Stimulated activated CD4-positive, alpha-beta T cell treated with anti-CD3 and anti-CD28 coated beads, Interleukin-2, amount 100 ng/mL, for 48 hours (primary cell): ENCODE measurements around the gene ADCY3.

ENCODE experiments used
- DNase-seq, 2 donors: peaks; one replicate each; pipeline ENCODE4 v3.0.0-alpha.2; 2020

ADCY3 gene

DNA sequence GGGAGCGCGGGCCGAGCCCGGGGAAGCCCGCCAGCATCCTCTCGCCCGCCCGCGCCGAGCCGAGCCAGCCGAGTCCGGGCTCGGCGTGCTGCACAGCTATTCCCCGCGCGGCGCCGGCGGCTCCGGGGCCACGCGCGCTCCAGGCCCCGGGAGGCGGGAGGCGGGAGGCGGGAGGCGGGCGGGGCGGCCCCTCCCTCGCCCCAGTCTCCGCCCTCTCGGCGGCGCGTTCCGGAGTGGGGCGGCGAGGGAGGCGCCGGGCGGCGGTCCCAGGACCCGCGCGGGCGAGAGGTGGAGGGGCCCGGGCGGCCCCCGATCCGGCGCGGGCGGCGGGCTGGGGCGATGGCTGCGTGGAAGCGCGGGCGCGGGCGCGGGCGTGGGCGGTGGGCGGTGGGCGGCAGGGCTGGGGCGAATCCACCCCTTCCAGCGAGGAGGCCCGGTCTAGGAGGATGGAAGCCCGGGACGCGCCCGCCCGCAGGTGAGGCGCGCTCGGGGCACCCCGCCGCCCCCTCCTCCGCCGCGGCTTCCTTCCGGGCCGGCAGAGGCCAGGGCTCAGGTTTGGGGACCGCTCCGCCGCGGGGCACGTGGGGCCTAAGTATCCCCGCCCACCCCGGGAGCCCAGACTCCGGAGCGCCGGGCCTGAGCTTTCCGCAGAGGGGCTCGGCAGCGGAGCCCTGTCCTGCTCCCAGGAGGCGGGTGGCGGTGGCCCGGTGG, at the start of gene ADCY3:
Gene ADCY3, minus strand, starts transcription at position 140 of the 711 bp plus-strand sequence. CDS start 1,250 bp downstream, outside the sequence.
- DNase-seq = peak; percentile 42 to 56

DNA sequence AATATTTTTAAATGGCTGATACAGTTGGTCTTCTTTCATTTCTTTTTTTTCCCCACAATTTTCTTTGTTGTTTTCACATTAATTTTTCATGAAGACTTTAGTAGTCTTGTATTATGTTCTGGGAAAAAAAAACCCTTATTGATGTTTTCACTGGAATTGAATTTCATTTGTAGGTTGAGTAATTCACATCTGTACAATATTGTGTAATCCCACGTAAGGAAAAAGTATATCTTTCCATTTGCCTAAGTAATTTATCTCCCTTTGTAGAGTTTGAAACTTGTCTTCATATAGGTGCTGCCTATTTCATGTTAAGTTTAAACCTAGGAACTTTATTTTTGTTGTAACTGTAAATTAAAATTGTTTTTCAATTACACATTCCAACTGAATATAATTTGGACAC, 49.7 kb upstream of the ADCY3 start:
- no peak for DNase-seq

DNA sequence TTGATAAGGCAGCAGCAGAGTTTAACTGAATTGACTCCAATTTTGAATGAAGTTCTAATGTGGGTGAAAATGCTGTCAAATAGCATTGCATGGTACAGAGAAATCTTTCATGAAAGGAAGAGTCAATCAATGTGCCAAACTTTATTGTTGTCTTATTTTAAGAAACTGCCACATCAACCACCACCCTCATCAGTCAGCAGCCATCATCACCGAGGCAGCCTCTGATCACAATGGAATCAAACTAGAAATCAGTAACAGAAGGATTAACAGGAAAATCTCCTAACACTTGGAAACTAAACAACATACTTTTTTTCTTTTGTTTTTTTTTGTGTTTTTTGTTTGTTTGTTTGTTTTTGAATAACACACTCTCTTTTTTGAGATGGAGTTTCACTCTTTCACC, 41.9 kb upstream of the ADCY3 start:
- no peak for DNase-seq

DNA sequence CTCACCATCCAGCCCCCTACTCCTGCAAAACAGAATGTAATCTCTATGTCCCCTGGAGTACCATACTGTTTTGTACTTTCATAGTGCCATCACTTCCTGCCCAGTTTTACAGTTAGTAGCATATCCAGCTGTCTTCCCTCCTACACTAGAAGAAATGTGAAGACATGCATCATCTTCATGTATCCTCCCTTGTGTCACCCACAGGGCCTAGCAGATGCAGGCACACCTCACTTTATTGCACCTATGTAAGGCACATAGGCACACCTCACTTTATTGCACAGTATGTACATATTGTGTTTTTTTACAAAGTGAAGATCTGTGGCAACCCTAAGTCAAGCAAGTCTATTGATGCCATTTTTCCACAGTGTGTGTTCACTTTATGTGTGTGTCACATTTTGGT, 39.7 kb upstream of the ADCY3 start:
- DNase-seq = no peak

GRCh38 chr2:24958411-24958935, 38.4 kb upstream of the ADCY3 start:
- no peak for DNase-seq

GRCh38 chr2:24957976-24958375, 37.9 kb upstream of the ADCY3 start:
- no peak for DNase-seq

DNA sequence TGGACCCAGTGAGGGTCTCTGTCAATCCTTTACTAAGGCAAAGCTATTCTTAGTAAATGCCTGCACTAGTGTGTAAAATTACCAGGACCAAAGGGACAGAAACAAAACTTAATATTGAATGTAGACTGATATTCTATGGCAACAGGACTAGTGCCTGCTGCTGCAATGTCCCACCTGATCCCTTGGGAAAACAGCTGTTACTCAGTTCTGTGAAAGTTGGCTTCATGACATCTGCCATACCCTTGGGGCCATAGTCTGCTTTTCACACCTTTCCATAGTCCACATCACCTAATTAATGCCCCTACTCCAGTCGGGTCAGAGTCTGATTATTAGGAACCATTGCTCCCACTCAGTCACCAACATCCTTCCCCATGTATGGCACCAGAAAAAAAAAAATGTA, 37.2 kb upstream of the ADCY3 start:
- no peak for DNase-seq

DNA sequence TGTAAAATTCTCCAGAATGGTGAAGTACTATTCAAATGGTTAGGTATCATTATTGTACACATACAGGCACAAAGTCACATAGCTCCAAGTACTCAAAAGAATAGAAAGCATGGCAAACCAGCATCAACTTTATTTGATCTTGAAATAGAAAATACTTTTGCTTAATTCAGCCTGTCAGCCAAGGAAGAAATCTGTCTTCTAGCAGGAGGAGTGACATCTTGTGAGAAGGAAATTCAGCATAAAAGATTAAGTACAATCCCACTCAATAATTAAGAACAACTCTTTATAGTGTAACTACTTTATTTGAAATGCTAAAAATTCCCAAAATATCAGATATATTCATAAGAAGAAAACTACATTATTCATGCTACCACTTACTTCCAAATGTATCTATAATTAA, 35.9 kb upstream of the ADCY3 start:
- no peak for DNase-seq

DNA sequence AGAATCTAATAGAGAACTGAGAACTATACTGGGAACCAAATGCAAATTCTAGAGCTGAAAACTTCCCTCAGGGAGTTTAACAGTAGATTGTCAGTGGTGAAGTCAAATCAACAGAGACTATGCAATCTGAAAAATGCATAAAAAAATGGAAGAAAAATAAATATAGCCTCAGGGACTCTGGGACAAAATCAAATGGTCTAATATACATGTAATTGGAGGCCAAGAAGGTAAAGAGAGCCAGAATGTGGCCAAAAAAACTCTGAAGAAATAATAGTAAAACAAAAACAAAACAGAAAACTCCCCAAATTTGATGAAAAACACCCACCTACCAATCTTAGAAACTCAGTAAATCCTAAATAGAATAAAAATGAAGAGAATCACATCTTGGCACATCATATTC, 35.2 kb upstream of the ADCY3 start:
- no peak for DNase-seq

GRCh38 chr2:24950102-24950501, 30.1 kb upstream of the ADCY3 start:
- DNase-seq = no peak

GRCh38 chr2:24948506-24948905, 28.5 kb upstream of the ADCY3 start:
- DNase-seq = no peak

DNA sequence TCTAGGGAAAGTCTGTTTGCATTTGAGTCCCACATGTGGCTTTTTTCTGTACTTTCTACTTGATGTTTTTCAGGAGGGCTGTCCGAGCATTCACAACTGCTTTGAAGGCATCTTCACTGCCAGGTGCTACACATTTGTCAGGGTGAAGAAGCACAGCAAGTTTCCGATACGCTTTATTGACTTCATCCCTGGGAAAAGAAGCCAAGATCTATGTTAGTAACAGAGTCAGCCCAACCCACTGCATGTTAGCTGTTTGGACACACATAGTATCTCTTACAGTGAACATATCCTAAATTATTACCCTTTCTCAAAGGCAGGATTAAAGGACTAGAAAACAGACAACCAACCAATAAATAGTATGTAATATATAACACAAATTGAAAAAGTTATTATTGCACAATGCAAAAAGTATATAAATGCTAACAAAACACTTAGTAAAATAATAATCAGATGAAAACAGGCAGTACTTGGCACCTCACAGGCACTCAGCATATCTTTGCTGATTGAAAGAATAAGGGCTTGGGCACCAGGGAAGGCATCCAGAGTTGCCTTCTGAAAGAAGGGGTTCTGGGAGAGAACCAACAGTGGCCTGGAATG, 27.6 kb upstream of the ADCY3 start:
- no peak for DNase-seq

DNA sequence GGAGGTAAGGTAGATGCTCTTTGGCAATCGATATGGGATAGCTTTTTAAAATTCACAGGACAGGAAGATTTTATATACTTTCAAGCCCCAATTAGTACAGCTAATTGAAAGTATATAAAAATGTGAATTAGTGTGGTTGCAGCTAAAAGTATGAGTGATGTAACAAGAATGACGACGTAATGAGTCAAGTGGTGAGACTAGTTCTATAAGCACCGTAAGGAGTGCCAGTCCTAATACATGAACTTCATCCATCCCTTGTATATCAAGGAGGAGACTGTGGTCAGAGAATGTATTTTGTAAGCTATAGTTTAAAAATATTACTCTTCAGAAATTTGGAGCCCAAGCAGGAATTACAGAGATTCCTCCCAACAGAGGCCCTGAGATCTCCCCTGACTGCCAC, 25.9 kb upstream of the ADCY3 start:
- DNase-seq = no peak

GRCh38 chr2:24943427-24944053, 23.5 kb upstream of the ADCY3 start:
- no peak for DNase-seq

DNA sequence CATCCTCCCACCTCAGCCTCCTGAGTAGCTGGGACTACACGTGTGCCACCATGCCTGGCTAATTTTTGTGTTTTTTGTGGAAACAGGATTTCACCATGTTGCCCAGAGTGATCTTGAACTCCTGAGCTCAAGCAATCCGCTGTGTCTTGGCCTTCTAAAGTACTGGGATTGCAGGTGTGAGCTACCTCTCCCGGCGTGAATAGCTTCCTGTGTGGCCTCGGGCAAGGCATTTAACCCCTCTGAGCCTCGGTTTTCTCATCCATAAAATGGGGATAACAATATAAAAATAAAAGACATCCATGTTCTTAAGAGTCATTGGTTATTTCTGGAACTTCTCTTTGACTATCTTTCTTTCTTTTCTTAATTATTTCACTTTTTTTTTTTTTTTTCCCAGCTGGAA, 19.3 kb upstream of the ADCY3 start:
- no peak for DNase-seq

GRCh38 chr2:24937236-24937635, 17.2 kb upstream of the ADCY3 start:
- no peak for DNase-seq

GRCh38 chr2:24935145-24935544, 15.1 kb upstream of the ADCY3 start:
- DNase-seq = no peak

- DNase-seq = no peak
Observed at GRCh38 chr2:24932715-24933114, 12.7 kb upstream of the ADCY3 start.

- DNase-seq = no peak
Observed at GRCh38 chr2:24930768-24931167, 10.7 kb upstream of the ADCY3 start.

DNA sequence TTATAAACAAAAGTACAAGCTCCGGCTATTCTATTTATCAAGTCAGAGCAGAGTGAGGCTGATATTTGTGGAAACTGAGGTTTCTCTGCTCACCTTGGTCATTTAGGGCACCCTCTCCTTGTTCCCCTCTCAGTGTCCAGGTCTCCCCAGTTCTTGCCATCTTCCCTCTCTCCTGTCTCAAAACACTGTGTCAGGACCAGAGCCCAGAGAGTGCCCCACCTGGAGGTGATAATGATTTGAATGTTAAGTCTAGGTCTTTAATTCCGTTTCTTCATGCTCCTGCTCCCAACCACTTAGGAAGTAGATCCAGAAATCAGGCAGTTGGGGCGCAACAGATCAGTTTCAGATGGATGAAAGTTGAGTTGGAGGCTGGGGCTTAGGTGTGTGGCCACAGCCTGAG, 9.2 kb upstream of the ADCY3 start:
- no peak for DNase-seq

GRCh38 chr2:24928036-24928435, 8.0 kb upstream of the ADCY3 start:
- DNase-seq = no peak

GRCh38 chr2:24926602-24927252, 6.7 kb upstream of the ADCY3 start:
- peak; percentile 36 to 52 for DNase-seq

- no peak for DNase-seq
Observed at GRCh38 chr2:24926220-24926601, 6.2 kb upstream of the ADCY3 start.

GRCh38 chr2:24925815-24926214, 5.8 kb upstream of the ADCY3 start:
- DNase-seq = no peak
